ENCODE measurements around the gene RNF223. TPM values are rescaled to one million over a fixed set of nuclear protein-coding genes. Genes with fewer than 3 reads are reported as not detected.

The RNF223 gene
- total RNA-seq, 1 donor from 2014 or later: not detected

GRCh38 chr1:1055841-1056736, 18.0 kb downstream of the RNF223 start:
- intact Hi-C loops (cut with DNase I): no loop called here
- no peak for DNase-seq (ENCODE audit: low spot score in 2 of 2)
- Histone ChIP-seq H3K4me3 (no peak overlapping the region), H3K4me1 (peaks cover 11% of the 10 kb centered on the region in 2 donors), H3K27me3 (peaks cover 15% of the 10 kb centered on the region), H3K9me3 (no peaks in the 10 kb centered on the region), H3K36me3 (no peaks in the 10 kb centered on the region), H3K27ac (no peak overlapping the region)
- TF ChIP-seq CTCF (IDR thresholded peaks at IDR 0.05): no peak

GRCh38 chr1:1054971-1055370, 19.1 kb downstream of the RNF223 start:
- H3K4me3 ChIP-seq: no peak overlapping the region
- intact Hi-C loops (cut with DNase I): no loop called here
- TF ChIP-seq CTCF (IDR thresholded peaks at IDR 0.05): no peak
- H3K9me3 ChIP-seq: no peaks in the 10 kb centered on the region
- H3K4me1 ChIP-seq: peaks cover 11% of the 10 kb centered on the region in 2 donors
- no peaks in the 10 kb centered on the region for H3K36me3 ChIP-seq
- peaks cover 9% of the 10 kb centered on the region for H3K27me3 ChIP-seq
- no peak for DNase-seq (ENCODE audit: low spot score in 2 of 2)
- H3K27ac ChIP-seq: no peak overlapping the region

GRCh38 chr1:1054099-1054700, 19.9 kb downstream of the RNF223 start:
- no peak for DNase-seq (ENCODE audit: low spot score in 2 of 2)
- no peak overlapping the region for H3K4me3 ChIP-seq
- H3K27ac ChIP-seq: no peak overlapping the region
- TF ChIP-seq CTCF (IDR thresholded peaks at IDR 0.05): no peak
- H3K9me3 ChIP-seq: no peaks in the 10 kb centered on the region
- H3K4me1 ChIP-seq: peaks cover 3 to 4% of the 10 kb centered on the region in 2 donors
- H3K36me3 ChIP-seq: no peaks in the 10 kb centered on the region
- intact Hi-C loops (cut with DNase I): no loop called here
- peaks cover 2% of the 10 kb centered on the region for H3K27me3 ChIP-seq

GRCh38 chr1:1053682-1054081, 20.4 kb downstream of the RNF223 start:
- no peak for TF ChIP-seq CTCF (IDR thresholded peaks at IDR 0.05)
- no peaks in the 10 kb centered on the region for H3K4me1 ChIP-seq
- no peak for DNase-seq (ENCODE audit: low spot score in 2 of 2)
- H3K27ac ChIP-seq: no peak overlapping the region
- intact Hi-C loops (cut with DNase I): no loop called here
- H3K27me3 ChIP-seq: no peaks in the 10 kb centered on the region
- H3K36me3 ChIP-seq: no peaks in the 10 kb centered on the region
- H3K9me3 ChIP-seq: no peaks in the 10 kb centered on the region
- H3K4me3 ChIP-seq: no peak overlapping the region

GRCh38 chr1:1053022-1053421, 21.1 kb downstream of the RNF223 start:
- H3K27me3 ChIP-seq: no peaks in the 10 kb centered on the region
- no peaks in the 10 kb centered on the region for H3K36me3 ChIP-seq
- H3K4me3 ChIP-seq: no peak overlapping the region
- no peaks in the 10 kb centered on the region for H3K4me1 ChIP-seq
- TF ChIP-seq CTCF (IDR thresholded peaks at IDR 0.05): no peak
- H3K27ac ChIP-seq: no peak overlapping the region
- intact Hi-C loops (cut with DNase I): no loop called here
- DNase-seq (ENCODE audit: low spot score in 2 of 2): no peak
- no peaks in the 10 kb centered on the region for H3K9me3 ChIP-seq
